ENCODE results near the gene NFIA.

The NFIA gene

GRCh38 chr1:61080413-61081143 is 1.8 kb upstream of the NFIA start (continued):
- TF ChIP-seq ATF2 (tag by site-specific recombination; IDR thresholded peaks at IDR 0.05; ENCODE audit: low read depth) (no peak), ZFP3 (tag by site-specific recombination; IDR thresholded peaks at IDR 0.05; ENCODE audit: low read depth) (no peak), ZNF354C (tag by site-specific recombination; IDR thresholded peaks at IDR 0.05; ENCODE audit: borderline replicate concordance, low read depth) (no peak), ZBTB20 (tag by site-specific recombination; IDR thresholded peaks at IDR 0.05) (0 out of 2 replicates have a peak, but pooled peaks have one; percentile 14), ZNF23 (tag by site-specific recombination; IDR thresholded peaks at IDR 0.05; ENCODE audit: borderline replicate concordance) (no peak), INSM2 (tag by site-specific recombination; IDR thresholded peaks at IDR 0.05) (0 out of 2 replicates have a peak, but pooled peaks have one; percentile 54), FEZF1 (tag by site-specific recombination; IDR thresholded peaks at IDR 0.05) (0 out of 2 replicates have a peak, but pooled peaks have one; percentile 20), KLF7 (tag by site-specific recombination; IDR thresholded peaks at IDR 0.05; ENCODE audit: borderline replicate concordance) (no peak), ZNF10 (tag by site-specific recombination; IDR thresholded peaks at IDR 0.05) (0 out of 2 replicates have a peak, but pooled peaks have one; percentile 7), PRDM1 (tag by site-specific recombination; IDR thresholded peaks at IDR 0.05) (peak; percentile 98), ZNF843 (tag by site-specific recombination; IDR thresholded peaks at IDR 0.05) (no peak), ZNF311 (tag by site-specific recombination; IDR thresholded peaks at IDR 0.05; ENCODE audit: borderline replicate concordance) (no peak), ZNF677 (tag by site-specific recombination; IDR thresholded peaks at IDR 0.05) (no peak), ZNF626 (tag by site-specific recombination; IDR thresholded peaks at IDR 0.05) (no peak), ZNF473 (tag by site-specific recombination; IDR thresholded peaks at IDR 0.05) (no peak), ZNF510 (tag by site-specific recombination; IDR thresholded peaks at IDR 0.05; ENCODE audit: insufficient replicate concordance) (no peak), ZNF274 (IDR thresholded peaks at IDR 0.05; ENCODE audit: low read length) (no peak), ZNF274 (tag by site-specific recombination; IDR thresholded peaks at IDR 0.05; ENCODE audit: borderline replicate concordance) (no peak), PATZ1 (tag by site-specific recombination; IDR thresholded peaks at IDR 0.05) (peak; percentile 19; the same call in 1 of the 2 replicates), ZNF155 (tag by site-specific recombination; IDR thresholded peaks at IDR 0.05) (no peak), TRIM28 (IDR thresholded peaks at IDR 0.05; ENCODE audit: borderline replicate concordance, low read length) (no peak), SCRT2 (tag by site-specific recombination; IDR thresholded peaks at IDR 0.05) (peak; percentile 11; the same call in 1 of the 2 replicates)
- TF ChIP-seq, protein P1, sequence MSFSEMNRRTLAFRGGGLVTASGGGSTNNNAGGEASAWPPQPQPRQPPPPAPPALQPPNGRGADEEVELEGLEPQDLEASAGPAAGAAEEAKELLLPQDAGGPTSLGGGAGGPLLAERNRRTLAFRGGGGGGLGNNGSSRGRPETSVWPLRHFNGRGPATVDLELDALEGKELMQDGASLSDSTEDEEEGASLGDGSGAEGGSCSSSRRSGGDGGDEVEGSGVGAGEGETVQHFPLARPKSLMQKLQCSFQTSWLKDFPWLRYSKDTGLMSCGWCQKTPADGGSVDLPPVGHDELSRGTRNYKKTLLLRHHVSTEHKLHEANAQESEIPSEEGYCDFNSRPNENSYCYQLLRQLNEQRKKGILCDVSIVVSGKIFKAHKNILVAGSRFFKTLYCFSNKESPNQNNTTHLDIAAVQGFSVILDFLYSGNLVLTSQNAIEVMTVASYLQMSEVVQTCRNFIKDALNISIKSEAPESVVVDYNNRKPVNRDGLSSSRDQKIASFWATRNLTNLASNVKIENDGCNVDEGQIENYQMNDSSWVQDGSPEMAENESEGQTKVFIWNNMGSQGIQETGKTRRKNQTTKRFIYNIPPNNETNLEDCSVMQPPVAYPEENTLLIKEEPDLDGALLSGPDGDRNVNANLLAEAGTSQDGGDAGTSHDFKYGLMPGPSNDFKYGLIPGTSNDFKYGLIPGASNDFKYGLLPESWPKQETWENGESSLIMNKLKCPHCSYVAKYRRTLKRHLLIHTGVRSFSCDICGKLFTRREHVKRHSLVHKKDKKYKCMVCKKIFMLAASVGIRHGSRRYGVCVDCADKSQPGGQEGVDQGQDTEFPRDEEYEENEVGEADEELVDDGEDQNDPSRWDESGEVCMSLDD (tag by site-specific recombination; IDR thresholded peaks at IDR 0.05), result no peak

Measured in HEK293 (cell line).